Immature natural killer cell (primary cell): Measurements from ENCODE around the gene MOB3B. TPM values are rescaled to one million over a fixed set of nuclear protein-coding genes. Genes with fewer than 3 reads are reported as not detected.
"Not testable (repeated sequence)": the region's sequence is repeated elsewhere in the genome, so short reads cannot be mapped to it uniquely, and the experiment has no call there.

Experiments
- DNase-seq, 3 donors: peaks; one replicate each; pipeline ENCODE4 v3.0.0; 2022; ENCODE audit warnings: mixed read lengths in 1 of 3
- H3K27ac Mint-ChIP-seq, 6 donors: one replicate each; pipeline ENCODE4 v1.8.0; 2020; ENCODE audit warnings: mixed read lengths in 6 of 6, mild to moderate bottlenecking in 5 of 6, inconsistent platforms in 4 of 6, moderate library complexity in 3 of 6
- H3K27me3 Mint-ChIP-seq, 3 donors: one replicate each; pipeline ENCODE4 v1.8.0; 2020 to 2021; ENCODE audit warnings: low read depth in 3 of 3, mild to moderate bottlenecking in 3 of 3, mixed read lengths in 3 of 3, moderate library complexity in 3 of 3, inconsistent platforms in 1 of 3
- H3K36me3 Mint-ChIP-seq, 3 donors: one replicate each; pipeline ENCODE4 v1.8.0; 2020; ENCODE audit warnings: mixed read lengths in 3 of 3, inconsistent platforms in 2 of 3, mild to moderate bottlenecking in 2 of 3
- H3K4me1 Mint-ChIP-seq, 2 donors: one replicate each; pipeline ENCODE4 v1.8.0; 2020; ENCODE audit warnings: inconsistent platforms in 2 of 2, mild to moderate bottlenecking in 2 of 2, mixed read lengths in 2 of 2, moderate library complexity in 1 of 2
- H3K4me3 Mint-ChIP-seq, 5 donors: one replicate each; pipeline ENCODE4 v1.8.0; 2020; ENCODE audit warnings: mild to moderate bottlenecking in 5 of 5, mixed read lengths in 5 of 5, inconsistent platforms in 3 of 5, moderate library complexity in 3 of 5
- H3K9me3 Mint-ChIP-seq, 6 donors: one replicate each; pipeline ENCODE4 v1.8.0; 2020; ENCODE audit warnings: mild to moderate bottlenecking in 6 of 6, mixed read lengths in 6 of 6, inconsistent platforms in 4 of 6, moderate library complexity in 3 of 6
- polyA plus RNA-seq, 3 donors: library from polyadenylated mRNA; unstranded; fragments of 300-500 nt; fragmentation: Illumina TruSeq; gene quantifications; one replicate each; pipeline ENCODE4 v1.2.3, GENCODE V29; 2021

The MOB3B gene
- polyA plus RNA-seq, 3 donors from 2014 or later, result 0.03 to 0.27 TPM; not detected in 1

- Mint-ChIP-seq H3K27ac (no peak overlapping the region), H3K4me3 (no peak overlapping the region), H3K4me1 (no peaks in the 10 kb centered on the region), H3K27me3 (no peaks in the 10 kb centered on the region), H3K36me3 (peaks cover 0 to 3% (median 0%) of the 10 kb centered on the region in 3 donors), H3K9me3 (peaks cover 0 to 6% (median 0%) of the 10 kb centered on the region in 6 donors)
- no peak for DNase-seq
Measured at GRCh38 chr9:27421577-27421976, 108.0 kb downstream of the MOB3B start.

GRCh38 chr9:27419558-27419957 lies 110.1 kb downstream of the MOB3B start:
- not testable (repeated sequence) for H3K27me3 Mint-ChIP-seq, H3K27ac Mint-ChIP-seq, H3K4me1 Mint-ChIP-seq, H3K36me3 Mint-ChIP-seq, DNase-seq, H3K4me3 Mint-ChIP-seq, H3K9me3 Mint-ChIP-seq

- H3K36me3 Mint-ChIP-seq, result no peaks in the 10 kb centered on the region
- H3K4me3 Mint-ChIP-seq, result no peak overlapping the region
- no peak overlapping the region for H3K27ac Mint-ChIP-seq
- H3K27me3 Mint-ChIP-seq, result peaks cover 0 to 1% (median 0%) of the 10 kb centered on the region in 3 donors
- DNase-seq, result no peak
- H3K9me3 Mint-ChIP-seq, result peaks cover 0 to 6% (median under 1%) of the 10 kb centered on the region in 6 donors
- H3K4me1 Mint-ChIP-seq, result no peaks in the 10 kb centered on the region
Measured at GRCh38 chr9:27414220-27414761, 115.3 kb downstream of the MOB3B start.

GRCh38 chr9:27413511-27414219 lies 115.9 kb downstream of the MOB3B start:
- no peak for DNase-seq
- Mint-ChIP-seq H3K4me3 (no peak overlapping the region), H3K36me3 (no peaks in the 10 kb centered on the region), H3K4me1 (no peaks in the 10 kb centered on the region), H3K9me3 (peaks cover 0 to 2% (median 0%) of the 10 kb centered on the region in 6 donors), H3K27me3 (peaks cover 0 to 3% (median 1%) of the 10 kb centered on the region in 3 donors), H3K27ac (no peak overlapping the region)

- peaks cover 0 to 3% (median 3%) of the 10 kb centered on the region in 3 donors for H3K27me3 Mint-ChIP-seq
- H3K27ac Mint-ChIP-seq, result no peak overlapping the region
- no peaks in the 10 kb centered on the region for H3K4me1 Mint-ChIP-seq
- peaks cover 0 to 2% (median 0%) of the 10 kb centered on the region in 6 donors for H3K9me3 Mint-ChIP-seq
- no peak overlapping the region for H3K4me3 Mint-ChIP-seq
- no peaks in the 10 kb centered on the region for H3K36me3 Mint-ChIP-seq
- no peak for DNase-seq
Measured at GRCh38 chr9:27412963-27413362, 116.7 kb downstream of the MOB3B start.

GRCh38 chr9:27412081-27412480 lies 117.5 kb downstream of the MOB3B start:
- Mint-ChIP-seq H3K36me3 (no peaks in the 10 kb centered on the region), H3K4me1 (no peaks in the 10 kb centered on the region), H3K27me3 (peaks cover 0 to 5% (median 3%) of the 10 kb centered on the region in 3 donors), H3K9me3 (peaks cover 0 to 2% (median 0%) of the 10 kb centered on the region in 6 donors), H3K27ac (no peak overlapping the region), H3K4me3 (no peak overlapping the region)
- no peak for DNase-seq

- Mint-ChIP-seq H3K4me3 (no peak overlapping the region), H3K36me3 (no peaks in the 10 kb centered on the region), H3K4me1 (no peaks in the 10 kb centered on the region), H3K9me3 (peaks cover 0 to 6% (median 3%) of the 10 kb centered on the region in 6 donors), H3K27me3 (peaks cover 0 to 6% (median 5%) of the 10 kb centered on the region in 3 donors), H3K27ac (no peak overlapping the region)
- DNase-seq, result no peak
Measured at GRCh38 chr9:27408482-27408881, 121.1 kb downstream of the MOB3B start.

GRCh38 chr9:27408001-27408400 lies 121.6 kb downstream of the MOB3B start:
- Mint-ChIP-seq H3K27me3 (peaks cover 0 to 5% (median 5%) of the 10 kb centered on the region in 3 donors), H3K4me3 (no peak overlapping the region), H3K9me3 (peaks cover 0 to 6% (median 3%) of the 10 kb centered on the region in 6 donors), H3K4me1 (no peaks in the 10 kb centered on the region), H3K36me3 (no peaks in the 10 kb centered on the region), H3K27ac (no peak overlapping the region)
- DNase-seq, result no peak

- H3K4me3 Mint-ChIP-seq, result no peak overlapping the region
- H3K9me3 Mint-ChIP-seq, result peaks cover 2 to 6% (median 3%) of the 10 kb centered on the region in 6 donors
- no peak for DNase-seq
- no peak overlapping the region for H3K27ac Mint-ChIP-seq
- no peaks in the 10 kb centered on the region for H3K4me1 Mint-ChIP-seq
- H3K36me3 Mint-ChIP-seq, result no peaks in the 10 kb centered on the region
- peaks cover 0 to 5% (median 5%) of the 10 kb centered on the region in 3 donors for H3K27me3 Mint-ChIP-seq
Measured at GRCh38 chr9:27407491-27407890, 122.1 kb downstream of the MOB3B start.

- H3K36me3 Mint-ChIP-seq, result no peaks in the 10 kb centered on the region
- H3K9me3 Mint-ChIP-seq, result peaks cover 1 to 6% (median 3%) of the 10 kb centered on the region in 6 donors
- peaks cover 0 to 5% (median 5%) of the 10 kb centered on the region in 3 donors for H3K27me3 Mint-ChIP-seq
- no peak overlapping the region for H3K27ac Mint-ChIP-seq
- no peak for DNase-seq
- no peaks in the 10 kb centered on the region for H3K4me1 Mint-ChIP-seq
- H3K4me3 Mint-ChIP-seq, result no peak overlapping the region
Measured at GRCh38 chr9:27404661-27405060, 125.0 kb downstream of the MOB3B start.

GRCh38 chr9:27402626-27403025 lies 127.0 kb downstream of the MOB3B start:
- H3K27ac Mint-ChIP-seq, result no peak overlapping the region
- no peaks in the 10 kb centered on the region for H3K36me3 Mint-ChIP-seq
- H3K4me1 Mint-ChIP-seq, result no peaks in the 10 kb centered on the region

GRCh38 chr9:27400334-27400880 lies 129.2 kb downstream of the MOB3B start:
- Mint-ChIP-seq H3K9me3 (peaks cover 0 to 2% (median under 1%) of the 10 kb centered on the region in 6 donors), H3K27me3 (no peaks in the 10 kb centered on the region), H3K4me3 (no peak overlapping the region), H3K4me1 (no peaks in the 10 kb centered on the region), H3K36me3 (no peaks in the 10 kb centered on the region), H3K27ac (no peak overlapping the region)
- no peak for DNase-seq

More at GRCh38 chr9:27402626-27403025, 127.0 kb downstream of the MOB3B start:
- H3K9me3 Mint-ChIP-seq, result peaks cover 0 to 6% (median 3%) of the 10 kb centered on the region in 6 donors
- no peak overlapping the region for H3K4me3 Mint-ChIP-seq
- peaks cover 0 to 1% (median 1%) of the 10 kb centered on the region in 3 donors for H3K27me3 Mint-ChIP-seq
- DNase-seq, result no peak

- H3K27me3 Mint-ChIP-seq, result peaks cover 0 to 3% (median 1%) of the 10 kb centered on the region in 3 donors
- H3K27ac Mint-ChIP-seq, result no peak overlapping the region
- H3K4me1 Mint-ChIP-seq, result no peaks in the 10 kb centered on the region
Measured at GRCh38 chr9:27398982-27399653, 130.5 kb downstream of the MOB3B start.

GRCh38 chr9:27396495-27396894 lies 133.1 kb downstream of the MOB3B start:
- peaks cover 0 to 3% (median 1%) of the 10 kb centered on the region in 3 donors for H3K27me3 Mint-ChIP-seq
- no peak overlapping the region for H3K27ac Mint-ChIP-seq
- H3K4me1 Mint-ChIP-seq, result no peaks in the 10 kb centered on the region
- H3K9me3 Mint-ChIP-seq, result peaks cover 0 to 2% (median 0%) of the 10 kb centered on the region in 6 donors
- DNase-seq, result no peak
- no peaks in the 10 kb centered on the region for H3K36me3 Mint-ChIP-seq
- no peak overlapping the region for H3K4me3 Mint-ChIP-seq

More at GRCh38 chr9:27398982-27399653, 130.5 kb downstream of the MOB3B start:
- H3K4me3 Mint-ChIP-seq, result no peak overlapping the region
- peaks cover 0 to 2% (median 0%) of the 10 kb centered on the region in 6 donors for H3K9me3 Mint-ChIP-seq
- DNase-seq, result no peak
- H3K36me3 Mint-ChIP-seq, result no peaks in the 10 kb centered on the region
